PC-3 (cell line): ENCODE data around the gene AP1B1.

Experiments
- EZH2 ChIP-seq: fragments of 300-600 bp; sonication (generic); IDR thresholded peaks from one replicate; pipeline ENCODE4 v1.6.1; 2017; ENCODE audit warnings: antibody characterized with exemption, mild to moderate bottlenecking, low read length; ENCODE audit not compliant: unreplicated experiment
- EZH2phosphoT487 ChIP-seq: fragments of 300-600 bp; sonication (generic); IDR thresholded peaks from 2 replicates; pipeline ENCODE4 v1.6.1; 2018; ENCODE audit warnings: mild to moderate bottlenecking, antibody characterized with exemption, low read length, borderline replicate concordance
- TF ChIP-seq, protein P1 (sequence below): fragments of 300-600 bp; sonication (generic); conservative IDR thresholded peaks from 2 replicates; pipeline ENCODE4 v1.5.1; 2017; ENCODE audit warnings: antibody characterized with exemption, low read depth, mild to moderate bottlenecking, low read length

GRCh38 chr22:29434288-29434687, 45.9 kb upstream of the AP1B1 start:
- TF ChIP-seq, protein P1, sequence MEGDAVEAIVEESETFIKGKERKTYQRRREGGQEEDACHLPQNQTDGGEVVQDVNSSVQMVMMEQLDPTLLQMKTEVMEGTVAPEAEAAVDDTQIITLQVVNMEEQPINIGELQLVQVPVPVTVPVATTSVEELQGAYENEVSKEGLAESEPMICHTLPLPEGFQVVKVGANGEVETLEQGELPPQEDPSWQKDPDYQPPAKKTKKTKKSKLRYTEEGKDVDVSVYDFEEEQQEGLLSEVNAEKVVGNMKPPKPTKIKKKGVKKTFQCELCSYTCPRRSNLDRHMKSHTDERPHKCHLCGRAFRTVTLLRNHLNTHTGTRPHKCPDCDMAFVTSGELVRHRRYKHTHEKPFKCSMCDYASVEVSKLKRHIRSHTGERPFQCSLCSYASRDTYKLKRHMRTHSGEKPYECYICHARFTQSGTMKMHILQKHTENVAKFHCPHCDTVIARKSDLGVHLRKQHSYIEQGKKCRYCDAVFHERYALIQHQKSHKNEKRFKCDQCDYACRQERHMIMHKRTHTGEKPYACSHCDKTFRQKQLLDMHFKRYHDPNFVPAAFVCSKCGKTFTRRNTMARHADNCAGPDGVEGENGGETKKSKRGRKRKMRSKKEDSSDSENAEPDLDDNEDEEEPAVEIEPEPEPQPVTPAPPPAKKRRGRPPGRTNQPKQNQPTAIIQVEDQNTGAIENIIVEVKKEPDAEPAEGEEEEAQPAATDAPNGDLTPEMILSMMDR: no peak
- TF ChIP-seq EZH2 (no peak), EZH2phosphoT487 (no peak)
